WI38 (cell line): ENCODE measurements around the gene SLAMF1.

Source experiments
- H3K4me3 ChIP-seq: 2 replicates; pipeline ENCODE4 v1.5.1; 2011; ENCODE audit warnings: low read depth, mild to moderate bottlenecking, control low read depth, low read length
- TF ChIP-seq, protein P1 (sequence below): IDR thresholded peaks from 2 replicates; pipeline ENCODE4 v1.5.1; 2012; ENCODE audit warnings: low read depth, mild to moderate bottlenecking, control low read depth, low read length

Gene SLAMF1

GRCh38 chr1:160662910-160663309 is 16.1 kb upstream of the SLAMF1 start:
- no peak overlapping the region for H3K4me3 ChIP-seq
- TF ChIP-seq, protein P1, sequence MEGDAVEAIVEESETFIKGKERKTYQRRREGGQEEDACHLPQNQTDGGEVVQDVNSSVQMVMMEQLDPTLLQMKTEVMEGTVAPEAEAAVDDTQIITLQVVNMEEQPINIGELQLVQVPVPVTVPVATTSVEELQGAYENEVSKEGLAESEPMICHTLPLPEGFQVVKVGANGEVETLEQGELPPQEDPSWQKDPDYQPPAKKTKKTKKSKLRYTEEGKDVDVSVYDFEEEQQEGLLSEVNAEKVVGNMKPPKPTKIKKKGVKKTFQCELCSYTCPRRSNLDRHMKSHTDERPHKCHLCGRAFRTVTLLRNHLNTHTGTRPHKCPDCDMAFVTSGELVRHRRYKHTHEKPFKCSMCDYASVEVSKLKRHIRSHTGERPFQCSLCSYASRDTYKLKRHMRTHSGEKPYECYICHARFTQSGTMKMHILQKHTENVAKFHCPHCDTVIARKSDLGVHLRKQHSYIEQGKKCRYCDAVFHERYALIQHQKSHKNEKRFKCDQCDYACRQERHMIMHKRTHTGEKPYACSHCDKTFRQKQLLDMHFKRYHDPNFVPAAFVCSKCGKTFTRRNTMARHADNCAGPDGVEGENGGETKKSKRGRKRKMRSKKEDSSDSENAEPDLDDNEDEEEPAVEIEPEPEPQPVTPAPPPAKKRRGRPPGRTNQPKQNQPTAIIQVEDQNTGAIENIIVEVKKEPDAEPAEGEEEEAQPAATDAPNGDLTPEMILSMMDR = no peak

DNA sequence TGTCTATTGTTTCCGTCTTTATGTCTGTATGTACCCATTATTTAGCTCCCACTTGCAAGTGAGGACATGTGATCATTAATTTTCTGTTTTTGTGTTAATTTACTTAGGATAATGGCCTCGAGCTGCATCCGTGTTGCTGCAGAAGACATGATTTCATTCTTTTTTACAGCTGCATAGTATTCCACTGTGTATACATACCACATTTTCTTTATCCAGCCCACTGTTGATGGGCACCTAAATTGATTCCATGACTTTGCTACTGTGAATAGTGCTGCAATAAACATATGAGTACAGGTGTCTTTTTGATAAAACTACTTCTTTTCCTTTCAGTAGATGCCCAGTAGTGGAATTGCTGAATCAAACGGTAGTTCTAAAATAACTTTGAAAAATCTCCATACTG is 12.7 kb upstream of the SLAMF1 start:
- no peak overlapping the region for H3K4me3 ChIP-seq
- TF ChIP-seq, protein P1 = no peak

DNA sequence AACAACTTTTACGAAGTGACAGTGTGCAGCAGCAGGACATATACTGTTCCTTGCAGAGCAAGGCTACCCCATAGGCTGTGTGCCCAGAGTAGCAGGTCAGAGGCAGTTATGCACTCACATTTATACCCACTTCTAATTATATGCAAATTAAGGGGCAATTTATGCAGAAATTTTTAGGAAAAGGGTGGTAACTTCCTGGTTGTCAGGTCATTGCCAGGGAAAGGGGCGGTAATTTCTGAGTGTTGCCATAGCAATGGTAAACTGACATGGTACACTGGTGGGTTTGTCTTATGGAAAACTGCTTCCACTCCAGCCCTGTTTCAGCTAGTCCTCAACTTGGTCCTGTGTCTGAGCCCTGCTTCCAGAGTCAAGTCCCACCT is 12.0 kb upstream of the SLAMF1 start:
- TF ChIP-seq, protein P1 = no peak

DNA sequence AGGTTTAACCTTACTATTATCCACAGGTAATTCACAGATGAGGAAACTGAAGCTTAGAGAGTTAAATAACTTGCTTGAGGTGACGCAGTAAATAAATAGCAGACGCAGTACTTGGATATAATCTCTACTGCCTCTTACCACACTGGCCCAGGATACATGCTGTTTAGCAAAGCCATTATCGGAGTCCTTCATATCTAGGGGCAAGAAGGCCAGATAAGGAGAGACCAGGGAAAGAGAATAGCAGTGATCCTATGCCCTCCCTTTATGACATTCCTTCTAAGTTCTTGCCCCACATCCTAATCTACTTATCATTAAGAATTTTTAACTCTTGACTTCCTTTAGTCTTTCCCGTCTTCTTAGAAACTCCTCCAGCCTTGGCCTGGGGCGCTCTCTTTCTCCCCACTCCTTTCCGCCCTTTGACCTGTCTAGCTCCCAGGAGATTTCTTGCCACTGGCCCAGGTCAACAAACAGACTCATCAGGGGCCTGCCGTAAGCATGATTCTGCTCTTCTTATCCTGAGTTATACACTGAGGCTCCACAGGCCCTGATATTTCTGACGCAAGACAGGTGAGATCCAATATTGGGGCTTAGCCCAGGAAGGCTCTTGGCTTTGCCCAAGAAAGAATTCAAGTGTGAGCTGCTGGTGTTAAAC is 11.4 kb upstream of the SLAMF1 start:
- no peak overlapping the region for H3K4me3 ChIP-seq
- TF ChIP-seq, protein P1 = no peak

More for the DNA sequence above, 12.0 kb upstream of the SLAMF1 start:
- H3K4me3 ChIP-seq = no peak overlapping the region

- TF ChIP-seq, protein P1 = no peak
- no peak overlapping the region for H3K4me3 ChIP-seq
These were observed 10.5 kb upstream of the SLAMF1 start for GRCh38 chr1:160657250-160657781.

DNA sequence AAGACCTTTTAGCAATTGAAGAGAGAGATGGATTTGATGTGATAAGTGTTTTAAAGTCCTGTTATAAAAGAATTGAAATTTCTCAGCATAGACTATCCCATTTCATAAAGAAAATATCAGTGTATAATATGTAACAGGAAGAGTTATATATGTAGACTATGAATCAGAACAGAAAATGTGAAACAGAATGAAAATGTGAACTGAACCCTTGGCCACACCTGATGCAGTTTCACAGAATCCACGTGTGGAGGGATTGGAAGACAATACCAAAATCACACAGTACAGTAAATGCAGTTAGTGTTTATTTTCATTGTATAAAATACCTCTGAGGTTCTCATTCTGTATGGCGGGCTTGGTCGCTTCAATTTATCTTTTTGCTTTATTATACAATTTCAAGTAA is 9.9 kb upstream of the SLAMF1 start:
- TF ChIP-seq, protein P1 = no peak
- H3K4me3 ChIP-seq = no peak overlapping the region

- no peak overlapping the region for H3K4me3 ChIP-seq
- TF ChIP-seq, protein P1 = no peak
These were observed 6.8 kb upstream of the SLAMF1 start for GRCh38 chr1:160653620-160654016.
